Breast epithelium (tissue), 3 donors: ENCODE results near the gene SERPINA3.

Source experiments
- CTCF ChIP-seq, 3 donors: fragments of 450-650 bp; IDR thresholded peaks; one replicate each; pipeline ENCODE4 v1.5.1; 2016 to 2017; ENCODE audit warnings: antibody characterized with exemption in 3 of 3, mild to moderate bottlenecking in 3 of 3, moderate library complexity in 3 of 3
- POLR2A ChIP-seq: fragments of 450-650 bp; IDR thresholded peaks from one replicate; pipeline ENCODE4 v1.6.1; 2016; ENCODE audit warnings: antibody characterized with exemption, mild to moderate bottlenecking, moderate library complexity
- POLR2AphosphoS5 ChIP-seq, 3 donors: sonication (generic); formaldehyde crosslinking; IDR thresholded peaks; one replicate each; pipeline ENCODE4 v1.6.1; 2017; ENCODE audit warnings: antibody characterized with exemption in 3 of 3

- TF ChIP-seq CTCF (IDR thresholded peaks at IDR 0.05) (no peak), POLR2AphosphoS5 (IDR thresholded peaks at IDR 0.05) (no peak), POLR2A (no peak)
Measured at GRCh38 chr14:94615254-94615653, 3.1 kb downstream of the SERPINA3 start.
